ENCODE data around the gene AFMID. TPM values are rescaled to one million over a fixed set of nuclear protein-coding genes. Genes with fewer than 3 reads are reported as not detected.
A peak's percentile ranks its signal among the peaks of the same experiment; 100 is the strongest.

Gene AFMID
- total and polyA plus RNA-seq, 2 of the 13 experiments (the other 11 are each of a cell fraction or from before 2014, with no cell fraction given): 249 to 270 TPM

- TF ChIP-seq SKI (IDR thresholded peaks at IDR 0.05; ENCODE audit: partially characterized antibody) (peak; percentile 82), HNF4G (IDR thresholded peaks at IDR 0.05; ENCODE audit: borderline replicate concordance, low read depth, low read length) (peak; percentile 88), HNF4G (CRISPR knock-in tag; IDR thresholded peaks at IDR 0.05; ENCODE audit: borderline replicate concordance, low read depth) (peak; percentile 18; the same call in 1 of the 2 replicates), HDAC1 (CRISPR knock-in tag; IDR thresholded peaks at IDR 0.05) (peak; percentile 75), TRIM22 (IDR thresholded peaks at IDR 0.05) (no peak), TCF7 (IDR thresholded peaks at IDR 0.05; ENCODE audit: low read depth) (peak; percentile 5; the same call in 1 of the 2 replicates), SAP130 (CRISPR knock-in tag; IDR thresholded peaks at IDR 0.05; ENCODE audit: low read depth) (peak; percentile 65), SKIL (CRISPR knock-in tag; IDR thresholded peaks at IDR 0.05; ENCODE audit: borderline replicate concordance) (peak; percentile 64; the same call in 1 of the 2 replicates), ZNF274 (CRISPR knock-in tag; IDR thresholded peaks at IDR 0.05) (no peak), ZNF124 (CRISPR knock-in tag; IDR thresholded peaks at IDR 0.05) (no peak), FOSL2 (CRISPR knock-in tag; IDR thresholded peaks at IDR 0.05) (peak; percentile 52; the same call in 1 of the 2 replicates), TARDBP (CRISPR knock-in tag; IDR thresholded peaks at IDR 0.05) (peak; percentile 65; the same call in 1 of the 2 replicates), POLR2A (IDR thresholded peaks at IDR 0.05; ENCODE audit: insufficient read depth in 1 of 2, low read depth in 2 of 2, low read length in 2 of 2) (0 out of 4 replicates have a peak, but pooled peaks of 1 of the 2 experiments have one; percentile 35), RARA (CRISPR knock-in tag; IDR thresholded peaks at IDR 0.05) (peak; percentile 58), NFATC3 (CRISPR knock-in tag; IDR thresholded peaks at IDR 0.05) (no peak), ZNF331 (CRISPR knock-in tag; IDR thresholded peaks at IDR 0.05) (0 out of 2 replicates have a peak, but pooled peaks have one; percentile 39), SALL1 (CRISPR knock-in tag; IDR thresholded peaks at IDR 0.05) (peak; percentile 60), ZNF18 (CRISPR knock-in tag; IDR thresholded peaks at IDR 0.05; ENCODE audit: insufficient replicate concordance) (no peak), FOXP1 (IDR thresholded peaks at IDR 0.05) (no peak), FOXP1 (CRISPR knock-in tag; IDR thresholded peaks at IDR 0.05) (peak; percentile 65; the same call in 1 of the 2 replicates), MTA1 (CRISPR knock-in tag; IDR thresholded peaks at IDR 0.05; ENCODE audit: borderline replicate concordance) (no peak)
- TF ChIP-seq, protein P1, sequence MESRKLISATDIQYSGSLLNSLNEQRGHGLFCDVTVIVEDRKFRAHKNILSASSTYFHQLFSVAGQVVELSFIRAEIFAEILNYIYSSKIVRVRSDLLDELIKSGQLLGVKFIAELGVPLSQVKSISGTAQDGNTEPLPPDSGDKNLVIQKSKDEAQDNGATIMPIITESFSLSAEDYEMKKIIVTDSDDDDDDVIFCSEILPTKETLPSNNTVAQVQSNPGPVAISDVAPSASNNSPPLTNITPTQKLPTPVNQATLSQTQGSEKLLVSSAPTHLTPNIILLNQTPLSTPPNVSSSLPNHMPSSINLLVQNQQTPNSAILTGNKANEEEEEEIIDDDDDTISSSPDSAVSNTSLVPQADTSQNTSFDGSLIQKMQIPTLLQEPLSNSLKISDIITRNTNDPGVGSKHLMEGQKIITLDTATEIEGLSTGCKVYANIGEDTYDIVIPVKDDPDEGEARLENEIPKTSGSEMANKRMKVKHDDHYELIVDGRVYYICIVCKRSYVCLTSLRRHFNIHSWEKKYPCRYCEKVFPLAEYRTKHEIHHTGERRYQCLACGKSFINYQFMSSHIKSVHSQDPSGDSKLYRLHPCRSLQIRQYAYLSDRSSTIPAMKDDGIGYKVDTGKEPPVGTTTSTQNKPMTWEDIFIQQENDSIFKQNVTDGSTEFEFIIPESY (CRISPR knock-in tag; IDR thresholded peaks at IDR 0.05): peak; percentile 14; the same call in 1 of the 2 replicates
- TF ChIP-seq, protein P2, sequence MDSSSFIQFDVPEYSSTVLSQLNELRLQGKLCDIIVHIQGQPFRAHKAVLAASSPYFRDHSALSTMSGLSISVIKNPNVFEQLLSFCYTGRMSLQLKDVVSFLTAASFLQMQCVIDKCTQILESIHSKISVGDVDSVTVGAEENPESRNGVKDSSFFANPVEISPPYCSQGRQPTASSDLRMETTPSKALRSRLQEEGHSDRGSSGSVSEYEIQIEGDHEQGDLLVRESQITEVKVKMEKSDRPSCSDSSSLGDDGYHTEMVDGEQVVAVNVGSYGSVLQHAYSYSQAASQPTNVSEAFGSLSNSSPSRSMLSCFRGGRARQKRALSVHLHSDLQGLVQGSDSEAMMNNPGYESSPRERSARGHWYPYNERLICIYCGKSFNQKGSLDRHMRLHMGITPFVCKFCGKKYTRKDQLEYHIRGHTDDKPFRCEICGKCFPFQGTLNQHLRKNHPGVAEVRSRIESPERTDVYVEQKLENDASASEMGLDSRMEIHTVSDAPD (CRISPR knock-in tag; IDR thresholded peaks at IDR 0.05): peak; percentile 36; the same call in 1 of the 2 replicates
These were observed 27.5 kb upstream of the AFMID start (continued) for GRCh38 chr17:78159575-78160158.

Measured in HepG2 (cell line).